IMR-90 (cell line): ENCODE measurements around the gene SERPINI1. TPM values are rescaled to one million over a fixed set of nuclear protein-coding genes. Genes with fewer than 3 reads are reported as not detected.

ENCODE experiments used
- ATAC-seq: fragments of 200-7000 bp; cut with Tn5 transposase; 2 replicates; pipeline ENCODE4 v1.9.1; 2020; ENCODE audit warnings: low read depth, mild to moderate bottlenecking, moderate library complexity
- BruUV-seq: library from RNA; stranded (reverse); fragments of 400-500 nt; replicated peaks from 2 replicates; lab custom pipeline; 2021; lab: Mats Ljungman, UMichigan
- CTCF ChIA-PET: fragments of 300-600 bp; formaldehyde crosslinking; extraction: SDS; loops from one replicate; lab custom pipeline; 2021; ENCODE audit warnings: antibody characterized with exemption; lab: Yijun Ruan, JAX
- POLR2A ChIA-PET: fragments of 300-600 bp; sonication (Branson Sonifier 250); formaldehyde crosslinking; loops from one replicate; lab custom pipeline; 2022; ENCODE audit warnings: antibody characterized with exemption; ENCODE audit not compliant: unreplicated experiment; lab: Charles Lee
- DNase-seq: peaks from one replicate; pipeline ENCODE4 v3.0.0; 2013
- H2AFZ ChIP-seq: replicated peaks from 2 replicates; pipeline ENCODE3; 2013; ENCODE audit warnings: low read length, mild to moderate bottlenecking; ENCODE audit not compliant: poor library complexity
- H2AK5ac ChIP-seq: 2 replicates; pipeline ENCODE4 v1.6.1; 2013; ENCODE audit warnings: low read depth, low read length, inconsistent platforms
- H2AK9ac ChIP-seq: replicated peaks from 2 replicates; pipeline ENCODE3; 2013; ENCODE audit warnings: mild to moderate bottlenecking, low read depth, low read length, moderate library complexity; ENCODE audit not compliant: poor library complexity
- H2BK120ac ChIP-seq: 2 replicates; pipeline ENCODE4 v1.6.1; 2013; ENCODE audit warnings: low read depth, low read length, inconsistent platforms
- H2BK15ac ChIP-seq: 3 replicates; pipeline ENCODE4 v1.6.1; 2013; ENCODE audit warnings: low read depth, low read length, inconsistent platforms
- H2BK20ac ChIP-seq: 2 replicates; pipeline ENCODE4 v1.6.1; 2013; ENCODE audit warnings: low read depth, mild to moderate bottlenecking, inconsistent platforms, low read length, moderate library complexity
- H2BK5ac ChIP-seq: 2 replicates; pipeline ENCODE4 v1.6.1; 2013; ENCODE audit warnings: mild to moderate bottlenecking, low read depth, low read length, inconsistent platforms; ENCODE audit not compliant: poor library complexity, severe bottlenecking
- H3K14ac ChIP-seq: replicated peaks from 2 replicates; pipeline ENCODE4 v1.6.1; 2013; ENCODE audit warnings: low read depth, low read length, inconsistent platforms
- H3K18ac ChIP-seq: 2 replicates; pipeline ENCODE4 v1.6.1; 2013; ENCODE audit warnings: low read depth, low read length, control low read depth
- H3K23ac ChIP-seq: 2 replicates; pipeline ENCODE4 v1.6.1; 2013; ENCODE audit warnings: low read depth, low read length, inconsistent platforms
- H3K27ac ChIP-seq: 2 replicates; pipeline ENCODE4 v1.5.1; 2013; ENCODE audit warnings: mild to moderate bottlenecking, control low read depth, low read length; ENCODE audit not compliant: insufficient read depth
- H3K27me3 ChIP-seq: 2 replicates; pipeline ENCODE4 v1.6.1; 2013; ENCODE audit warnings: low read length; ENCODE audit not compliant: control insufficient read depth, insufficient read depth
- H3K36me3 ChIP-seq: 2 replicates; pipeline ENCODE4 v1.6.1; 2013; ENCODE audit warnings: low read length, mixed read lengths; ENCODE audit not compliant: control insufficient read depth, insufficient read depth
- H3K4ac ChIP-seq: 2 replicates; pipeline ENCODE4 v1.6.1; 2013; ENCODE audit warnings: low read depth, low read length, inconsistent platforms
- H3K4me1 ChIP-seq: 2 replicates; pipeline ENCODE4 v1.6.1; 2013; ENCODE audit warnings: low read length, mixed read lengths; ENCODE audit not compliant: control insufficient read depth, insufficient read depth
- H3K4me2 ChIP-seq: 2 replicates; pipeline ENCODE4 v1.6.1; 2013; ENCODE audit warnings: low read depth, mild to moderate bottlenecking, control low read depth, low read length, moderate library complexity
- H3K4me3 ChIP-seq: 2 replicates; pipeline ENCODE4 v1.5.1; 2013; ENCODE audit warnings: low read depth, mild to moderate bottlenecking, control low read depth, low read length, moderate library complexity; ENCODE audit not compliant: insufficient read depth
- H3K56ac ChIP-seq: 2 replicates; pipeline ENCODE4 v1.6.1; 2013; ENCODE audit warnings: low read length, inconsistent platforms; ENCODE audit not compliant: insufficient read depth; ENCODE audit errors: extremely low read depth
- H3K79me1 ChIP-seq, 2 experiments: 2 replicates each; pipeline ENCODE4 v1.6.1; 2013; ENCODE audit warnings: low read length in 2 of 2, inconsistent platforms in 1 of 2, low read depth in 1 of 2
- H3K9ac ChIP-seq: 2 replicates; pipeline ENCODE4 v1.6.1; 2013; ENCODE audit warnings: low read depth, low read length, control low read depth
- H3K9me1 ChIP-seq: 2 replicates; pipeline ENCODE4 v1.6.1; 2013; ENCODE audit warnings: low read length, inconsistent platforms; ENCODE audit not compliant: insufficient read depth
- H3K9me3 ChIP-seq: 2 replicates; pipeline ENCODE4 v1.6.1; 2013; ENCODE audit warnings: low read length; ENCODE audit not compliant: control insufficient read depth, insufficient read depth
- H4K20me1 ChIP-seq: 2 replicates; pipeline ENCODE4 v1.6.1; 2013; ENCODE audit warnings: low read length, inconsistent platforms; ENCODE audit not compliant: insufficient read depth
- H4K5ac ChIP-seq: 2 replicates; pipeline ENCODE4 v1.6.1; 2013; ENCODE audit warnings: mild to moderate bottlenecking, low read depth, low read length, control low read depth
- H4K8ac ChIP-seq, 2 experiments: 2 replicates each; pipeline ENCODE4 v1.6.1; 2013; ENCODE audit warnings: low read depth in 2 of 2, low read length in 2 of 2, control low read depth in 1 of 2, inconsistent platforms in 1 of 2
- H4K91ac ChIP-seq: 2 replicates; pipeline ENCODE4 v1.6.1; 2013; ENCODE audit warnings: low read depth, low read length, inconsistent platforms; ENCODE audit not compliant: insufficient read depth
- RFX5 ChIP-seq: IDR thresholded peaks from 2 replicates; pipeline ENCODE4 v1.8.0; 2012; ENCODE audit warnings: low read depth, mild to moderate bottlenecking, low read length, moderate library complexity
- dilution Hi-C: fragments of 300-500 bp; cut with HindIII; formaldehyde crosslinking; loops from one replicate; pipeline ENCODE4 v1.14.3; 2018; ENCODE audit warnings: low sequenced_read_pairs; ENCODE audit not compliant: unreplicated experiment
- in situ Hi-C: fragments of 300-500 bp; cut with MboI; formaldehyde crosslinking; loops from 3 replicates; pipeline ENCODE4 v1.14.3; 2019; ENCODE audit warnings: low sequenced_read_pairs, inconsistent platforms, mixed read lengths
- intact Hi-C: fragments of 100-400 bp; cut with micrococcal nuclease; formaldehyde crosslinking; loops from 2 replicates; pipeline ENCODE4 v1.10.0; 2022
- polyA plus RNA-seq, 3 experiments: library from polyadenylated mRNA; depleted of rRNA; stranded (reverse); fragments of >200 nt; gene quantifications; 2 replicates each; pipeline ENCODE4 v1.2.3, GENCODE V29; 2012; ENCODE audit warnings: low replicate concordance in 1 of 3
- total RNA-seq: library from RNA; depleted of rRNA; stranded (reverse); fragments of >200 nt; gene quantifications from 2 replicates; pipeline ENCODE4 v1.2.3, GENCODE V29; 2012

The SERPINI1 gene
- total and polyA plus RNA-seq, 2 of the 4 experiments (the other 2 are of a cell fraction), result 0.36 to 1.3 TPM

DNA sequence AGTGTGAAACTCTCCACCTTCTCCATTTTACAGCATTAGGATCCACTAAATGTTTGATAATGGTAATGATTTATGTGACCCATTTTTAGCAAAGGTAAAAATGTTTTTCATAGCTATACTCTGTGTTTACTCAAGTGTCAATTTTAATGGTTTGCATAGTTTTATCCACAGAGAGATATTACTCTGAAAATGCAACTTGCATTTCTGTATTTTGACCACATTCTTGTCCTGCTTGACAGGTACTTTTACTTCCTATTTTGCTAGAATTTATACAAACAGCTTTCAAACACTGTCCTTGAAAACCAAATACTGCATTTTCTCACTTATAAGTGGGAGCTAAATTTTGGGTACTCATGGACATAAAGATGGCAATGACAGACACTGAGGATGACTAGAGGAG is 62.9 kb downstream of the SERPINI1 start:
- no peak overlapping the region for H4K5ac ChIP-seq
- no peak overlapping the region for H2AK9ac ChIP-seq
- CTCF ChIA-PET, result no interaction called here
- no peak overlapping the region for H2BK15ac ChIP-seq
- H2BK120ac ChIP-seq, result no peak overlapping the region
- H3K18ac ChIP-seq, result no peak overlapping the region
- H3K56ac ChIP-seq, result no peak overlapping the region
- H3K27me3 ChIP-seq, result no peaks in the 10 kb centered on the region
- no peak overlapping the region for H3K27ac ChIP-seq
- no peak for TF ChIP-seq RFX5
- no peak overlapping the region for H3K9ac ChIP-seq
- H2AFZ ChIP-seq, result no peak overlapping the region
- H4K20me1 ChIP-seq, result no peaks in the 10 kb centered on the region
- H2BK5ac ChIP-seq, result no peak overlapping the region
- ATAC-seq, result no peak
- no peak overlapping the region for H3K4me3 ChIP-seq
- DNase-seq, result no peak
- H3K4me2 ChIP-seq, result no peak overlapping the region
- H3K14ac ChIP-seq, result no peak overlapping the region
- H4K91ac ChIP-seq, result no peak overlapping the region
- H3K79me1 ChIP-seq, result no peaks in the 10 kb centered on the region
- intact Hi-C loops (no loop called here), in situ Hi-C loops (no loop called here), dilution Hi-C loops (no loop called here)
- POLR2A ChIA-PET, result no interaction called here
- no peak overlapping the region for H4K8ac ChIP-seq
- H3K4ac ChIP-seq, result no peak overlapping the region
- H3K9me3 ChIP-seq, result no peaks in the 10 kb centered on the region
- BruUV-seq, result no TSS peak
- H3K9me1 ChIP-seq, result no peaks in the 10 kb centered on the region
- H2BK20ac ChIP-seq, result no peak overlapping the region
- no peaks in the 10 kb centered on the region for H3K36me3 ChIP-seq
- H3K23ac ChIP-seq, result no peak overlapping the region
- no peaks in the 10 kb centered on the region for H3K4me1 ChIP-seq
- no peak overlapping the region for H2AK5ac ChIP-seq
